Mucosa of rectum (tissue), 2 donors: ENCODE results near the gene RNU1-1.
"Not testable (repeated sequence)": the region's sequence is repeated elsewhere in the genome, so short reads cannot be mapped to it uniquely, and the experiment has no call there.

Source experiments
- H3K27ac ChIP-seq, 2 donors: one replicate each; pipeline ENCODE4 v1.7.0; 2013; ENCODE audit warnings: inconsistent platforms in 2 of 2, low read depth in 2 of 2, low read length in 2 of 2
- H3K27me3 ChIP-seq, 2 donors: one replicate each; pipeline ENCODE4 v1.7.0; 2013; ENCODE audit warnings: low read length in 2 of 2; ENCODE audit not compliant: control insufficient read depth in 2 of 2, insufficient read depth in 2 of 2
- H3K36me3 ChIP-seq, 2 donors: one replicate each; pipeline ENCODE4 v1.7.0; 2013; ENCODE audit warnings: low read length in 2 of 2; ENCODE audit not compliant: control insufficient read depth in 2 of 2, insufficient read depth in 2 of 2
- H3K4me1 ChIP-seq, 2 donors: one replicate each; pipeline ENCODE4 v1.7.0; 2013; ENCODE audit warnings: low read length in 2 of 2, mild to moderate bottlenecking in 1 of 2; ENCODE audit not compliant: control insufficient read depth in 2 of 2, insufficient read depth in 2 of 2
- H3K4me3 ChIP-seq, 2 donors: one replicate each; pipeline ENCODE4 v1.7.0; 2013; ENCODE audit warnings: low read length in 2 of 2
- H3K9ac ChIP-seq, 2 donors: one replicate each; pipeline ENCODE4 v1.7.0; 2013; ENCODE audit warnings: low read length in 2 of 2, low read depth in 1 of 2, mild to moderate bottlenecking in 1 of 2
- H3K9me3 ChIP-seq, 2 donors: one replicate each; pipeline ENCODE4 v1.7.0; 2013; ENCODE audit warnings: low read length in 2 of 2; ENCODE audit not compliant: control insufficient read depth in 2 of 2
- donor health status: healthy.
- donor health status: Normal muscosa, but diverticular disease.

The RNU1-1 gene

DNA sequence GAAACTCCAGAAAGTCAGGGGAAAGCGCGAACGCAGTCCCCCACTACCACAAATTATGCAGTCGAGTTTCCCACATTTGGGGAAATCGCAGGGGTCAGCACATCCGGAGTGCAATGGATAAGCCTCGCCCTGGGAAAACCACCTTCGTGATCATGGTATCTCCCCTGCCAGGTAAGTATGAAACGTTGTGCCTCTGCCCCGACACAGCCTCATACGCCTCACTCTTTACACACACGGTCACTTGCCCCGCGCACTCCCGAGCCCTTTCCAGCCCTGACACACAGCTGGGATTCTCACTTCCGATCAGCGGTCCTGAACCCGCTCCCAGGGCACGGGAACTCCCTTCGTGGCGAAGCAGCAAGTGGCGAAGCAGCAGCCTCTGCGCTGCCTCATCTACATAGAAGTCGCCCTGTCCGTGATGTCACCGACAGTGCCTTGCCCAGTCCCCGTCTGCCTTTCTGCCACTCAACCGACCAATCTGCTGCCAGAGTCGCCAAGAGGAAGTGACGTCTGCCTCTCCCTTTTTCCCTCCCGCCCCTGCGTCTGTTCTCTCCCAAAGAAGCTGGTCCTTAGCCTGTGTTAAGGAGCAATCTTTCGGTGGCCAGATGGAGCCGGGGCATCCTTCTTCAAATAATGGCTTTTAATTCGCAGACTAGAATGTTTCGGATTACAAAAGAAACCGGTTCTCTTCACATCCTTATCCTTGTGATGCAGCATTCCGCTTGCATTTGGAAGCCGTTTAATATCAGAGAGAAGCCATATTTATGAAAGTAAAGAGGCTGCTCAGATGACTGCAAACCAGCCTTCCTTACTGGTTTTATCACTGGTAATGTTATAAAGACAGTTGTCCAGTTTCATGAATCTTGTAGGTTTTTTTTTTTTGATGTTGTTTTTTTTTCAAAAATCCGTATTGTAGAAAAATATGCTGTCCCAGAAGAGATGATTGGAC, at the start of gene RNU1-1:
Gene RNU1-1, minus strand, starts transcription at position 179 of the 949 bp plus-strand sequence.
- not testable (repeated sequence) for H3K9me3 ChIP-seq, H3K27me3 ChIP-seq, H3K36me3 ChIP-seq, H3K4me1 ChIP-seq
- Histone ChIP-seq H3K27ac (peak within 1 kb of the TSS; percentile 89 to 90), H3K4me3 (peak within 1 kb of the TSS; percentile 62 to 70), H3K9ac (peak within 1 kb of the TSS; percentile 63 to 75)

- H3K4me3 ChIP-seq, H3K27ac ChIP-seq, H3K9me3 ChIP-seq, H3K27me3 ChIP-seq, H3K9ac ChIP-seq, H3K36me3 ChIP-seq, H3K4me1 ChIP-seq: not testable (repeated sequence)
Observed at GRCh38 chr1:16561035-16561434, 47.0 kb upstream of the RNU1-1 start.

- not testable (repeated sequence) for H3K4me1 ChIP-seq, H3K9ac ChIP-seq, H3K9me3 ChIP-seq, H3K27me3 ChIP-seq, H3K27ac ChIP-seq, H3K4me3 ChIP-seq, H3K36me3 ChIP-seq
Observed at GRCh38 chr1:16560498-16560897, 46.4 kb upstream of the RNU1-1 start.

- not testable (repeated sequence) for H3K9me3 ChIP-seq, H3K4me1 ChIP-seq
Observed at GRCh38 chr1:16559688-16560087, 45.6 kb upstream of the RNU1-1 start.

DNA sequence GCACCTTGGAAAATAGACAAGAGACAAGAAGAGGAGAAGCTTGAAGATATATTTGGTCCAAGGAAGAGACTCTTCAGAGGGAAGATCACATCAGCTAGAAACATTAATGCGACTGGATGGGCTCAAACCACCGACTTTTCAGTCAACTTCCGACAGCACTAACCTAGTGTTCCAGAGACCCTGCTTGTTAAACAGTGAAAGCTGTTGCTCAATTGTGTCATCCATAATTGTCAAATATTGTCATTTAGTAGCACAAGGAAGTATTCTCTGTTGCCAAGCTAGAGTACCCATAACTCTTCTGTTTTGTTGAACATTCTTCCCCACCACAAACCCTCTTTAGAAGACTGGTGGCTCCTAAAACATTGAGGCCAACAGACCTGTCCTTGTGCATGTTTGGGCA, 42.9 kb upstream of the RNU1-1 start:
- not testable (repeated sequence) for H3K4me1 ChIP-seq, H3K36me3 ChIP-seq, H3K27ac ChIP-seq, H3K9me3 ChIP-seq, H3K9ac ChIP-seq, H3K4me3 ChIP-seq, H3K27me3 ChIP-seq

More at GRCh38 chr1:16559688-16560087, 45.6 kb upstream of the RNU1-1 start:
- not testable (repeated sequence) for H3K36me3 ChIP-seq, H3K9ac ChIP-seq, H3K4me3 ChIP-seq, H3K27me3 ChIP-seq, H3K27ac ChIP-seq

DNA sequence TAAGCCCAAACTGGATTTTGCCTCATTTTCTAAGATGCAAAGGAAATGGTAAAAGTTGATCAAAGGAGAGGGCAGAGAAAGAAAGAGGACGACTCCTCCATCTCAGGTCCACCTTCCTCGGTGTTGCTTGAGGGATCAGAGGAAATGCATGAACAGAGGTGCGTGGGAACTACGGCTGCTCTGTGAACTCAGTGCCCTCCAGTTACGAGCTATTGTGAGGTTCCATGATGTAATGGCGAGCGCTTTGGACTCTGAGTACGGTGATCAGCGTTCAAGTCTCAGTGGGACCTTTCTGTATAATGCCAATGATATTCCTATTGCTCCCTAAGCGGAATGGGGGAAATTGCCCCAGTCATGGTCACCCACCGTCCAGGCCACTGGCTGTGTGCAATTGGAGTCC, 39.2 kb upstream of the RNU1-1 start:
- H3K36me3 ChIP-seq, H3K4me1 ChIP-seq, H3K27ac ChIP-seq, H3K9me3 ChIP-seq, H3K4me3 ChIP-seq, H3K9ac ChIP-seq, H3K27me3 ChIP-seq: not testable (repeated sequence)

DNA sequence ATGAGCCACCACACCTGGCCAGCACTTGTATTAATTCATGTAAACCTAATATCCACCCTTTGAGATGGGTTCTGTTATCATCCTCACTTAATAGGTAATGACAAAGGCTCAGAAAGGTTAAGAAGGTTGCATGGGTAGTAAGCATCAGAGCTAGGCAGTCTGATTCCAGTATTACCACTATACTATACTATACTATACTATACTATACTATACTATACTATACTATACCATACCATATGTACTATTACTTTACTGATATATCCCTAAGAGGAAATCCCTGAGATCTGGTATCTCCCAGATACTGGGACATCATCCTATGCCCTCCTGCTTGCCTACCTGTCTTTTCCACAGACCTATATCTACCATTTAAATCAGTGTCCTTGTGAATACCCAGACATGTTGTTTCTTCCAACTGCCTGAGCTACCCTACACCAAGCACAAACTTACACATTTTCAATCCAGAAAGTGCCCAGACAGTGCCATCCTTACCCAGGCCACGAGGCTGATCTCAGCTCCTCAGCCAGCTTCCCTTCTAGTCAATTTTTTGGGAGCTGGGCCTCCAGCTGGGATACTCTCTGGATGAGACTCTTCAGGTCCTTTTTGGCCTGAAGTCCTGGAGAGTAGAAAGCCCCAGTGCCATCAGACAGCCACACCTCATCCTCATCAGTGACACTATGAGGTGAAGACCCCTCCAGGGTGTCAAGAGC, 36.3 kb upstream of the RNU1-1 start:
- not testable (repeated sequence) for H3K4me1 ChIP-seq, H3K36me3 ChIP-seq, H3K4me3 ChIP-seq, H3K9ac ChIP-seq, H3K27me3 ChIP-seq, H3K27ac ChIP-seq, H3K9me3 ChIP-seq

DNA sequence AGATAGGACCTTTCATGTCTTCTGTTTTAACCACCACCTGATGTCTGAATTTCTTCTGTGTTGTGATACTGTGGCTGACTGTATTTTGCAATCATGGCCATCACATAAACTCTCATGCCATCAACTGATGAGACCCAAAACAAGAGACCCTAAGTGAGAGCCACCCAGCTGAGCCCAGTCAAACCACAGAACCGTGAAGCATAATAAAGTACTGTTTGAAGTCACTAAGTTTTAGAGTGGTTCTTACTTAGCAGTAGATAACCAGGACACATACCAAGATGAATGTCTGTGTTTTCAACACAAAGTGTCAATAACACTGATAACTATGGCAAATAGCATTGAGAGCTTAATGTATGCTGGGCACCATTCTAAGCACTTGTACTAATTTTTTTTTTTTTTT, 35.5 kb upstream of the RNU1-1 start:
- H3K27me3 ChIP-seq, H3K27ac ChIP-seq, H3K4me1 ChIP-seq, H3K9me3 ChIP-seq, H3K4me3 ChIP-seq, H3K36me3 ChIP-seq, H3K9ac ChIP-seq: not testable (repeated sequence)

DNA sequence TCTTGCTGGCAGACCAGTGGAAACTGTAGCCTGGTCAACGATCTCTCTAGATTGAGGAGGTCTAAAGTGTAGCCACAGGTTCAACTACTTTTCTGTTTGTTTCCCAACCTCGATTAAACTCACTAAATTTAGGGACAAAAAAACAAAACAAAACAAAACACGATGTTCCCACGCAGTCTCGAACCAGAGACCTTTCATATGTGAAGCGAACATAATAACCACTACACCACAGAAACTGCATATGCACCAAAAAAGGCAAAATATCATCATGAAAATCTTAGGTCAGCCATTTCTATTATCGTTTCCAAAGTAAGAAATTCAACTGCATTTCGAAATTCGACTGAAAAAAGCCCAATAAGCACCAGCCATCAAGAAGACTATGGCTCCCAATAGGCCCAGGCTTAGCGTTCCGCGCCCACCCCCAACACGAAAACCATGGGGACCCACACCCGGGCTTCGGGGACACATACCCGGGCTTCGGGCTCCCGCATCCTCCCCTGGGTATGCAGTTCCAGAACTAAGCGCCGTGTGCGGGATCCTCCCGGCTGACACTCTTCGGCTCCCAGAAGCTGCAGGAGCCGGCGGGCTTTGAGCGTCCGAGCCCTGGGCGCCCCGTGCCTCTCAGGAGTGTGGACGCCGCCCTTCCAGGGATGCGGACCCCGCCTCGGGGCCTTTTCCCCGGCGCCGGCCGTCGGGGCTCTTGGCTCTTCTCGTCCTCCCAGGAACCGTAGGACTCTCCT, 33.6 kb upstream of the RNU1-1 start:
- not testable (repeated sequence) for H3K4me3 ChIP-seq, H3K27me3 ChIP-seq, H3K27ac ChIP-seq, H3K9ac ChIP-seq, H3K4me1 ChIP-seq, H3K9me3 ChIP-seq, H3K36me3 ChIP-seq

DNA sequence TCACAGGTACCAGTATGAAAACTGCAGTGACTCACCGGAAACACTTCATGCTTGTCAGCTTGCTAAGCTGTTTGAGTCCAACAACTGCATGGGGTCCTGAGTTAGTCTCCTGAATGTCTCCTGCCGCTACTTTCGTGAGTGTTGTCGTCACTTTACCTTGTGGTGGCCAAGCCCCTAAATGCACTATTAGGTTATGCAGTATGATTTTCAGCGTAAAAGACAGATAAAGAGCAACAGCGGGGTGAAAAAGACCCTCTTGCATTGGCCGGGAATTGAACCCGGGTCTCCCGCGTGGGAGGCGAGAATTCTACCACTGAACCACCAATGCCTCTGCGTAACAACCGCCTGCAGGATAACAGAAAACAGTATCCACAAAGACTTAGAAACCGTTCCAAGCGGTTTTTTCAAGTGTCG, 31.6 kb upstream of the RNU1-1 start:
- not testable (repeated sequence) for H3K36me3 ChIP-seq, H3K27ac ChIP-seq, H3K4me1 ChIP-seq, H3K9me3 ChIP-seq, H3K27me3 ChIP-seq, H3K9ac ChIP-seq, H3K4me3 ChIP-seq
